H1 (cell line): ENCODE data around the gene LDLRAD3. TPM values are rescaled to one million over a fixed set of nuclear protein-coding genes. Genes with fewer than 3 reads are reported as not detected.

Experiments
- CTCF ChIA-PET: fragments of 300-600 bp; sonication (Branson Sonifier 250); formaldehyde crosslinking; loops from one replicate; lab custom pipeline; 2021; ENCODE audit not compliant: partially characterized antibody; lab: Charles Lee
- POLR2A ChIA-PET: fragments of 300-600 bp; sonication (Branson Sonifier 250); formaldehyde crosslinking; loops from one replicate; lab custom pipeline; 2021; ENCODE audit warnings: inconsistent platforms; ENCODE audit not compliant: partially characterized antibody; lab: Charles Lee
- DNase-seq, 2 experiments: peaks; one replicate each; pipeline versions ENCODE4 v3.0.0 to v3.0.0-alpha.2; 2010 to 2022; ENCODE audit warnings: low spot score in 2 of 2, low read depth in 1 of 2, mixed read lengths in 1 of 2
- FAIRE-seq: peaks from 2 replicates; lab custom pipeline; 2011; peaks lifted over from hg19 to GRCh38; lab: Jason Lieb, UNC
- H2AFZ ChIP-seq: 2 replicates; pipeline ENCODE4 v1.8.1; 2012; ENCODE audit warnings: low read length, inconsistent platforms
- H2AK5ac ChIP-seq: 2 replicates; pipeline ENCODE4 v1.6.1; 2013; ENCODE audit warnings: low read depth, low read length
- H2BK120ac ChIP-seq: replicated peaks from 2 replicates; pipeline ENCODE3; 2013; ENCODE audit warnings: low read depth, low read length, inconsistent platforms
- H2BK12ac ChIP-seq: 2 replicates; pipeline ENCODE4 v1.6.1; 2013; ENCODE audit warnings: low read depth, low read length
- H2BK15ac ChIP-seq: 2 replicates; pipeline ENCODE4 v1.6.1; 2013; ENCODE audit warnings: low read length
- H2BK20ac ChIP-seq: 2 replicates; pipeline ENCODE4 v1.6.1; 2013; ENCODE audit warnings: low read length
- H2BK5ac ChIP-seq: 2 replicates; pipeline ENCODE4 v1.6.1; 2013; ENCODE audit warnings: low read depth, low read length
- H3K14ac ChIP-seq: 2 replicates; pipeline ENCODE4 v1.6.1; 2013; ENCODE audit warnings: inconsistent platforms; ENCODE audit not compliant: insufficient read length
- H3K18ac ChIP-seq: 2 replicates; pipeline ENCODE4 v1.6.1; 2013; ENCODE audit warnings: low read length; ENCODE audit errors: extremely low read depth
- H3K23ac ChIP-seq: 2 replicates; pipeline ENCODE4 v1.6.1; 2013; ENCODE audit warnings: inconsistent platforms; ENCODE audit not compliant: insufficient read length
- H3K23me2 ChIP-seq: 2 replicates; pipeline ENCODE4 v1.6.1; 2013; ENCODE audit warnings: low read depth, low read length
- H3K27ac ChIP-seq: 2 replicates; pipeline ENCODE4 v1.6.1; 2011; ENCODE audit warnings: low read depth, low read length, inconsistent platforms
- H3K27me3 ChIP-seq, 4 experiments: replicated peaks in 1 of 4; 1 replicate in 1 of 4; 2 replicates in 3 of 4; pipeline versions ENCODE4 v1.6.1 to v1.8.1; 2011 to 2013; ENCODE audit warnings: low read length in 3 of 4, mild to moderate bottlenecking in 3 of 4, inconsistent platforms in 2 of 4, mixed read lengths in 2 of 4, moderate library complexity in 1 of 4; ENCODE audit not compliant: control insufficient read depth in 3 of 4, insufficient read depth in 3 of 4; ENCODE audit errors: extremely low read depth in 1 of 4
- H3K36me3 ChIP-seq, 4 experiments: 2 replicates each; pipeline versions ENCODE4 v1.6.1 to v1.8.1; 2011 to 2013; ENCODE audit warnings: mild to moderate bottlenecking in 4 of 4, low read length in 3 of 4, moderate library complexity in 2 of 4, control low read depth in 1 of 4, inconsistent platforms in 1 of 4; ENCODE audit not compliant: insufficient read depth in 4 of 4, control insufficient read depth in 2 of 4
- H3K4ac ChIP-seq: replicated peaks from 2 replicates; pipeline ENCODE3; 2013; ENCODE audit warnings: low read length, low read depth, mixed read lengths, inconsistent platforms; ENCODE audit not compliant: insufficient read length
- H3K4me1 ChIP-seq, 4 experiments: replicated peaks in 1 of 4; 1 replicate in 1 of 4; 2 replicates in 3 of 4; pipeline versions ENCODE4 v1.6.1 to v1.8.1; 2011 to 2013; ENCODE audit warnings: low read length in 3 of 4, inconsistent platforms in 2 of 4, mixed read lengths in 1 of 4; ENCODE audit not compliant: insufficient read depth in 4 of 4, control insufficient read depth in 3 of 4
- H3K4me2 ChIP-seq, 2 experiments: 2 replicates each; pipeline versions ENCODE4 v1.6.1 to v1.8.1; 2011 to 2013; ENCODE audit warnings: low read depth in 2 of 2, low read length in 2 of 2, control low read depth in 1 of 2, inconsistent platforms in 1 of 2, mild to moderate bottlenecking in 1 of 2; ENCODE audit not compliant: insufficient read depth in 1 of 2
- H3K4me3 ChIP-seq, 4 experiments: fragments of 200-600, 300-600 bp in 1 of 4; sonication (generic), shearing (Covaris generic), sonication (Bioruptor Twin) in 1 of 4; 2 replicates each; pipeline versions ENCODE4 v1.5.1 to v1.8.1; 2011 to 2016; ENCODE audit warnings: low read length in 4 of 4, low read depth in 3 of 4, control low read depth in 2 of 4, inconsistent platforms in 2 of 4, mild to moderate bottlenecking in 2 of 4, mixed read lengths in 1 of 4, moderate library complexity in 1 of 4; ENCODE audit not compliant: insufficient read depth in 2 of 4; ENCODE audit errors: extremely low read depth in 1 of 4
- H3K56ac ChIP-seq: replicated peaks from 2 replicates; pipeline ENCODE3; 2013; ENCODE audit warnings: low read depth, mild to moderate bottlenecking, mixed read lengths, low read length, inconsistent platforms; ENCODE audit not compliant: insufficient read length
- H3K79me1 ChIP-seq: 2 replicates; pipeline ENCODE4 v1.6.1; 2013; ENCODE audit warnings: low read depth, low read length, control low read depth
- H3K79me2 ChIP-seq, 2 experiments: 2 replicates each; pipeline versions ENCODE4 v1.6.1 to v1.8.1; 2012 to 2013; ENCODE audit warnings: low read length in 2 of 2, mild to moderate bottlenecking in 2 of 2, inconsistent platforms in 1 of 2; ENCODE audit not compliant: insufficient read depth in 2 of 2, control insufficient read depth in 1 of 2
- H3K9ac ChIP-seq, 4 experiments: replicated peaks in 1 of 4; 1 replicate in 1 of 4; 2 replicates in 3 of 4; pipeline versions ENCODE4 v1.6.1 to v1.8.1; 2011 to 2013; ENCODE audit warnings: low read depth in 3 of 4, low read length in 3 of 4, control low read depth in 2 of 4, mild to moderate bottlenecking in 2 of 4, moderate library complexity in 2 of 4, inconsistent platforms in 1 of 4; ENCODE audit errors: extremely low read depth in 1 of 4
- H3K9me3 ChIP-seq, 2 experiments: 2 replicates each; pipeline versions ENCODE4 v1.6.1 to v1.8.1; 2012 to 2013; ENCODE audit warnings: mild to moderate bottlenecking in 2 of 2, moderate library complexity in 2 of 2, control low read depth in 1 of 2, inconsistent platforms in 1 of 2, low read depth in 1 of 2, low read length in 1 of 2, mixed read lengths in 1 of 2; ENCODE audit not compliant: insufficient read depth in 2 of 2
- H4K20me1 ChIP-seq, 2 experiments: replicated peaks in 1 of 2; 2 replicates each; pipeline versions ENCODE3 to v1.8.1; 2011 to 2013; ENCODE audit warnings: inconsistent platforms in 2 of 2, low read length in 2 of 2, mild to moderate bottlenecking in 1 of 2; ENCODE audit not compliant: insufficient read depth in 2 of 2, control insufficient read depth in 1 of 2
- H4K5ac ChIP-seq: 2 replicates; pipeline ENCODE4 v1.6.1; 2013; ENCODE audit warnings: low read length, low read depth, mixed read lengths, inconsistent platforms; ENCODE audit not compliant: insufficient read length
- H4K8ac ChIP-seq: 2 replicates; pipeline ENCODE4 v1.8.0; 2013; ENCODE audit warnings: mild to moderate bottlenecking, moderate library complexity, low read length, inconsistent platforms; ENCODE audit not compliant: insufficient read depth; ENCODE audit errors: extremely low read depth
- H4K91ac ChIP-seq: replicated peaks from 2 replicates; pipeline ENCODE3; 2013; ENCODE audit warnings: low read length, mixed read lengths, inconsistent platforms; ENCODE audit not compliant: insufficient read length
- ASH2L ChIP-seq: fragments of 200-600, 300-600 bp; sonication (generic); IDR thresholded peaks from one replicate; pipeline ENCODE4 v1.7.1; 2017; ENCODE audit warnings: low read length
- BACH1 ChIP-seq: IDR thresholded peaks from 2 replicates; pipeline ENCODE4 v1.6.1; 2012; ENCODE audit warnings: low read length, improper control_type of control experiment
- KDM1A ChIP-seq: fragments of 200-600, 300-600 bp; sonication (generic); IDR thresholded peaks from 2 replicates; pipeline ENCODE4 v1.7.1; 2016; ENCODE audit warnings: mild to moderate bottlenecking, low read length, borderline replicate concordance
- KDM4A ChIP-seq: IDR thresholded peaks from one replicate; pipeline ENCODE4 v1.7.1; 2012; ENCODE audit warnings: low read depth, mild to moderate bottlenecking, moderate library complexity, low read length, inconsistent platforms; ENCODE audit not compliant: severe bottlenecking
- RAD21 ChIP-seq, 2 experiments: IDR thresholded peaks in 1 of 2; conservative IDR thresholded peaks in 1 of 2; 2 replicates each; pipeline ENCODE4 v1.6.1; 2011; ENCODE audit warnings: low read depth in 2 of 2, low read length in 2 of 2, improper control_type of control experiment in 1 of 2, inconsistent platforms in 1 of 2, mild to moderate bottlenecking in 1 of 2, moderate library complexity in 1 of 2
- WGBS, 2 experiments: shearing (Covaris generic) in 1 of 2; methylation state at CpG; one replicate each; pipeline versions ENCODE4 v1.1.6 to v1.1.7; 2013 to 2015; ENCODE audit warnings: low lambda C conversion rate in 2 of 2, mixed read lengths in 2 of 2, inconsistent platforms in 1 of 2, low coverage in 1 of 2, missing lambda C conversion rate in 1 of 2; ENCODE audit not compliant: insufficient replicate concordance in 2 of 2, insufficient coverage in 1 of 2, insufficient read length in 1 of 2; ENCODE audit errors: extremely low coverage in 1 of 2, missing lambda C conversion rate in 1 of 2; 5-methylcytosine and 5-hydroxymethylcytosine counted together
- polyA plus RNA-seq, 7 experiments: library from polyadenylated mRNA; depleted of rRNA in 3 of 7; stranded (reverse) in 5 of 7; unstranded in 2 of 7; fragments of >200 nt in 5 of 7; fragments of 200-250 nt in 2 of 7; gene quantifications; 1 replicate in 5 of 7; 2 replicates in 1 of 7; 4 replicates in 1 of 7; pipeline versions ENCODE4 v1.2.1 to v1.2.3, GENCODE V29; 2011 to 2013; ENCODE audit warnings: missing spikeins in 2 of 7, mixed read lengths in 2 of 7
- total RNA-seq: library from RNA; stranded (reverse); fragmentation: NEBNext Ultra II Directional; extraction: Animal tissue kit (Norgen Biotek cat#: 25700); gene quantifications from 2 replicates; pipeline ENCODE4 v1.2.1, GENCODE V29; 2021

Gene LDLRAD3
- total and polyA plus RNA-seq, 2 of the 8 experiments (the other 6 are each of a cell fraction or from before 2014, with no cell fraction given): 18.6 to 22.8 TPM

DNA sequence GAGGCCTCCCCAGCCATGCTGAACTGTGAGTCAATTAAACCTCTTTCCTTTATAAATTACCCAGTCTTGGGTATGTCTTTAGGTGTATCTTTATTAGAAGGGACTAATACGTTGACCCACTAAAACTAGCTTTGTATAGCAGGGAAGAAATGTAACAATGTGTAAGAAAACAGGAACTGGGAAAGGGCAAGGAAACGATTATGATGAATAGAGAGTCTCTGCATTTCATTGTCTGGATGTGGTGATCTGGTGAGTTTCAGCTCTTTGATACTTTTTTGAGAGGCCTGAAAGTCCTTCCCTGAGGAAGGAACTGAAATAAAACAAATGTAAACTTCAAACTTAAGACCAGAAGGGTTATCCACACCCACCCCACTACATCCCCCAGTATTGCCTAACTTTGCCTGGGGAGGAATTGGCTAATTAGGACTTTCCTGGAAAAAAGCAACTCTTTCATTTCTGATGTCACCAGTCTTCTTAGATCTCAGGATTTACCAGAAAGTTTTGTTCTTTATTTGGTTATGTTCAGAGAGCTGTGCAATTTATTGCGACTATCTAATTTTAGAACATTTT, 119.0 kb downstream of the LDLRAD3 start:
- no peak overlapping the region for H2BK15ac ChIP-seq
- ChIA-PET POLR2A (no interaction called here), CTCF (interaction anchor here (1.1 to 2.3 kb wide), 4 partner anchors 10 to 241 kb away, joined by 3 to 8 read pairs (median 6); no protein-coding TSS in a partner anchor)
- DNase-seq: no peak
- H3K23me2 ChIP-seq: no peaks in the 10 kb centered on the region
- H3K27me3 ChIP-seq: no peaks in the 10 kb centered on the region
- H3K9me3 ChIP-seq: peaks cover 4 to 6% of the 10 kb centered on the region in 2 experiments; a peak in 2 of 4 replicates
- no peak for FAIRE-seq
- no peak overlapping the region for H2AFZ ChIP-seq
- no peak overlapping the region for H4K8ac ChIP-seq
- H3K4me1 ChIP-seq: peaks cover 0 to 7% (median 1%) of the 10 kb centered on the region in 4 experiments; a peak in 2 of 7 replicates
- no peak overlapping the region for H2BK120ac ChIP-seq
- H3K36me3 ChIP-seq: peaks cover 0 to 4% (median 0%) of the 10 kb centered on the region in 4 experiments; a peak in 1 of 8 replicates
- no peak overlapping the region for H3K4me3 ChIP-seq
- no peak overlapping the region for H3K14ac ChIP-seq
- H2BK12ac ChIP-seq: no peak overlapping the region
- no peaks in the 10 kb centered on the region for H4K20me1 ChIP-seq
- 0 out of 2 replicates have a peak, but pooled peaks cover 2% of the 10 kb centered on the region for H3K79me1 ChIP-seq
- no peak overlapping the region for H3K18ac ChIP-seq
- no peak overlapping the region for H3K56ac ChIP-seq
- no peak overlapping the region for H3K9ac ChIP-seq
- H4K5ac ChIP-seq: no peak overlapping the region
- no peak overlapping the region for H3K23ac ChIP-seq
- WGBS, 2 experiments: 86% methylated on average over 3 of the region's 3 CpGs; no CpG with 5 or more reads in 1 of the 2 experiments
- H3K79me2 ChIP-seq: peaks cover 0 to 2% of the 10 kb centered on the region in 2 experiments; a peak in 2 of 4 replicates
- no peak overlapping the region for H2AK5ac ChIP-seq
- H3K4ac ChIP-seq: no peak overlapping the region
- no peak overlapping the region for H2BK20ac ChIP-seq
- no peak overlapping the region for H4K91ac ChIP-seq
- no peak overlapping the region for H3K4me2 ChIP-seq
- TF ChIP-seq KDM4A (no peak), ASH2L (no peak), RAD21 (IDR thresholded peaks at IDR 0.05 in 1 of 2, conservative IDR thresholded peaks at IDR 0.05 in 1 of 2; ENCODE audit: low read depth in 2 of 2, low read length in 2 of 2) (no peak), BACH1 (no peak), KDM1A (no peak)
- H3K27ac ChIP-seq: no peak overlapping the region
- H2BK5ac ChIP-seq: no peak overlapping the region
